A549 treated with ZK216348 at 1 μM for 4 hours (cell line): ENCODE measurements around the gene WNT2B. TPM values are rescaled to one million over a fixed set of nuclear protein-coding genes. Genes with fewer than 3 reads are reported as not detected.

Experiments used
- total RNA-seq: library from RNA; stranded (reverse); fragments of 200-300 nt; extraction: Qiagen RNA extraction; gene quantifications from 5 replicates; pipeline ENCODE4 v1.2.3, GENCODE V29; 2022; ENCODE audit warnings: low read depth

The WNT2B gene
- total RNA-seq = 0.08 to 0.29 TPM (median 0.22 TPM) in 5 replicates

GRCh38 chr1:112508278-112509004, at the start of gene WNT2B:
Gene WNT2B (plus strand): TSS chr1:112508965. CDS start chr1:112509263, 298 bp downstream.

Other genes starting within 250 kb of the WNT2B start
- 4.6 to 10.8 TPM (median 9.0 TPM) in 5 replicates for gene CTTNBP2NL, start 112.8 kb upstream of the WNT2B start, total RNA-seq
- gene ST7L, start 110.2 kb downstream of the WNT2B start, total RNA-seq = 10.1 to 15.7 TPM (median 13.1 TPM) in 5 replicates
- 49.4 to 85.3 TPM (median 60.2 TPM) in 5 replicates for gene CAPZA1, start 110.9 kb downstream of the WNT2B start, total RNA-seq
- 24.1 to 39.0 TPM (median 32.1 TPM) in 5 replicates for gene MOV10, start 165.7 kb downstream of the WNT2B start, total RNA-seq
- gene RHOC, start 198.2 kb downstream of the WNT2B start, total RNA-seq = 360 to 386 TPM (median 367 TPM) in 5 replicates
- 0.50 to 1.4 TPM (median 1.3 TPM) in 5 replicates for gene PPM1J, start 206.4 kb downstream of the WNT2B start, total RNA-seq